Gastroesophageal sphincter (tissue), 4 donors: ENCODE data around the gene ILF3. TPM values are rescaled to one million over a fixed set of nuclear protein-coding genes. Genes with fewer than 3 reads are reported as not detected.
A peak's percentile ranks its signal among the peaks of the same experiment; 100 is the strongest.

Source experiments
- ATAC-seq: fragments of 150-250 bp; one replicate; pipeline ENCODE4 v1.9.1; 2016; ENCODE audit warnings: mild to moderate bottlenecking, moderate library complexity
- H3K27ac ChIP-seq, 4 donors: fragments of 200-600 bp; sonication (generic) in 3 of 4; 1 replicate in 3 of 4; 2 replicates in 1 of 4; pipeline ENCODE4 v1.5.1; 2016 to 2019
- H3K27me3 ChIP-seq: fragments of 200-600 bp; sonication (generic); one replicate; pipeline ENCODE4 v1.5.1; 2019
- H3K36me3 ChIP-seq, 2 donors: fragments of 200-600 bp; sonication (generic); one replicate each; pipeline ENCODE4 v1.5.1; 2019; ENCODE audit warnings: control low read depth in 1 of 2
- H3K4me1 ChIP-seq, 3 donors: fragments of 200-600 bp; sonication (generic); 1 replicate in 2 of 3; 2 replicates in 1 of 3; pipeline ENCODE4 v1.5.1; 2016 to 2019; ENCODE audit warnings: control low read depth in 2 of 3
- H3K4me3 ChIP-seq, 2 donors: fragments of 200-600 bp; sonication (generic); one replicate each; pipeline ENCODE4 v1.5.1; 2019; ENCODE audit warnings: mild to moderate bottlenecking in 1 of 2, moderate library complexity in 1 of 2
- H3K9me3 ChIP-seq, 3 donors: fragments of 200-600 bp; sonication (generic); one replicate each; pipeline ENCODE4 v1.5.1; 2017 to 2019; ENCODE audit warnings: control low read depth in 2 of 3
- CTCF ChIP-seq, 4 experiments: fragments of 200-600 bp in 2 of 4; fragments of 450-650 bp in 2 of 4; sonication (generic) in 1 of 4; IDR thresholded peaks; one replicate each; pipeline ENCODE4 v1.5.1; 2017 to 2019; ENCODE audit warnings: antibody characterized with exemption in 4 of 4, mild to moderate bottlenecking in 2 of 4, moderate library complexity in 2 of 4
- EP300 ChIP-seq: sonication (generic); formaldehyde crosslinking; IDR thresholded peaks from one replicate; pipeline ENCODE4 v1.6.1; 2017; ENCODE audit warnings: antibody characterized with exemption, mild to moderate bottlenecking
- POLR2A ChIP-seq, 2 donors: fragments of 450-650 bp; IDR thresholded peaks; one replicate each; pipeline ENCODE4 v1.6.1; 2017; ENCODE audit warnings: antibody characterized with exemption in 2 of 2, mild to moderate bottlenecking in 2 of 2, moderate library complexity in 1 of 2
- POLR2AphosphoS5 ChIP-seq: sonication (generic); formaldehyde crosslinking; IDR thresholded peaks from one replicate; pipeline ENCODE4 v1.6.1; 2017; ENCODE audit warnings: antibody characterized with exemption
- WGBS, 2 donors: methylation state at CpG; one replicate each; pipeline ENCODE4 v1.1.5; 2018; ENCODE audit warnings: low coverage in 1 of 2; 5-methylcytosine and 5-hydroxymethylcytosine counted together
- total RNA-seq, 4 donors: library from RNA; depleted of rRNA; stranded (reverse); fragments of >200 nt; gene quantifications; one replicate each; pipeline ENCODE4 v1.1.0, GENCODE V29; 2016

The ILF3 gene
- total RNA-seq, 4 donors from 2014 or later: 67.2 to 128 (median 120) TPM

- H3K9me3 ChIP-seq: no peaks in the 10 kb centered on the region
- H3K36me3 ChIP-seq: peaks cover 0 to 5% of the 10 kb centered on the region in 2 donors
- no peaks in the 10 kb centered on the region for H3K27me3 ChIP-seq
- H3K27ac ChIP-seq: no peak overlapping the region
- WGBS, 2 donors: 92 to 94% methylated on average over 7 to 13 of the region's 14 CpGs
- no peak overlapping the region for H3K4me3 ChIP-seq
- no peak for ATAC-seq
- no peak for TF ChIP-seq POLR2AphosphoS5
- no peak for TF ChIP-seq CTCF (IDR thresholded peaks at IDR 0.05)
- TF ChIP-seq POLR2A (IDR thresholded peaks at IDR 0.05): no peak
- TF ChIP-seq EP300: no peak
- H3K4me1 ChIP-seq: peaks cover 0 to 35% (median 0%) of the 10 kb centered on the region in 3 donors
Measured at GRCh38 chr19:10615429-10616023, 38.6 kb upstream of the ILF3 start.

- Histone ChIP-seq H3K27ac (peak overlapping the region in 1 of 4 donors; percentile 15), H3K27me3 (no peaks in the 10 kb centered on the region), H3K4me3 (no peak overlapping the region), H3K36me3 (peaks cover 0 to 10% of the 10 kb centered on the region in 2 donors), H3K4me1 (peaks cover 0 to 15% (median 0%) of the 10 kb centered on the region in 3 donors), H3K9me3 (no peaks in the 10 kb centered on the region)
- ATAC-seq: no peak
- WGBS, 2 donors: 61 to 87% methylated on average over 8 to 10 of the region's 15 CpGs
- no peak for TF ChIP-seq CTCF (IDR thresholded peaks at IDR 0.05)
Measured at GRCh38 chr19:10617409-10618121, 36.6 kb upstream of the ILF3 start.

GRCh38 chr19:10618846-10619245 lies 35.3 kb upstream of the ILF3 start:
- Histone ChIP-seq H3K4me3 (no peak overlapping the region), H3K36me3 (peaks cover 0 to 10% of the 10 kb centered on the region in 2 donors), H3K27me3 (no peaks in the 10 kb centered on the region), H3K4me1 (peaks cover 0 to 2% (median 0%) of the 10 kb centered on the region in 3 donors), H3K27ac (no peak overlapping the region), H3K9me3 (no peaks in the 10 kb centered on the region)
- TF ChIP-seq POLR2AphosphoS5 (no peak), EP300 (no peak), CTCF (IDR thresholded peaks at IDR 0.05) (no peak), POLR2A (IDR thresholded peaks at IDR 0.05) (no peak)
- ATAC-seq: no peak
- 90 to 96% methylated on average over 2 to 4 of the region's 8 CpGs for WGBS, 2 donors

- Histone ChIP-seq H3K36me3 (peaks cover 0 to 10% of the 10 kb centered on the region in 2 donors), H3K27me3 (no peaks in the 10 kb centered on the region), H3K9me3 (no peaks in the 10 kb centered on the region), H3K4me1 (peaks cover 0 to 19% (median 10%) of the 10 kb centered on the region in 3 donors), H3K4me3 (no peak overlapping the region), H3K27ac (no peak overlapping the region)
- TF ChIP-seq POLR2AphosphoS5 (no peak), POLR2A (IDR thresholded peaks at IDR 0.05) (no peak), EP300 (no peak), CTCF (IDR thresholded peaks at IDR 0.05) (no peak)
- 90 to 93% methylated on average over 3 to 4 of the region's 4 CpGs for WGBS, 2 donors
- ATAC-seq: no peak
Measured at GRCh38 chr19:10620786-10621185, 33.4 kb upstream of the ILF3 start.

GRCh38 chr19:10621966-10622365 lies 32.2 kb upstream of the ILF3 start:
- Histone ChIP-seq H3K9me3 (no peaks in the 10 kb centered on the region), H3K27ac (no peak overlapping the region), H3K36me3 (peaks cover 0 to 10% of the 10 kb centered on the region in 2 donors), H3K27me3 (no peaks in the 10 kb centered on the region), H3K4me3 (no peak overlapping the region), H3K4me1 (peaks cover 0 to 30% (median 13%) of the 10 kb centered on the region in 3 donors)
- no peak for TF ChIP-seq EP300
- TF ChIP-seq CTCF (IDR thresholded peaks at IDR 0.05): no peak
- TF ChIP-seq POLR2A (IDR thresholded peaks at IDR 0.05): no peak
- TF ChIP-seq POLR2AphosphoS5: no peak
- no peak for ATAC-seq
- 94% methylated on average over 4 to 7 of the region's 8 CpGs for WGBS, 2 donors
